ENCODE results near the gene TMED1.

TMED1 gene

GRCh38 chr19:10854350-10855089 lies 18.5 kb upstream of the TMED1 start:
- no peaks in the 10 kb centered on the region for H3K9me3 ChIP-seq (ENCODE audit: severe bottlenecking)
- H3K4me3 ChIP-seq (ENCODE audit: low read depth, low read length) = no peak overlapping the region
- TF ChIP-seq, protein P1, sequence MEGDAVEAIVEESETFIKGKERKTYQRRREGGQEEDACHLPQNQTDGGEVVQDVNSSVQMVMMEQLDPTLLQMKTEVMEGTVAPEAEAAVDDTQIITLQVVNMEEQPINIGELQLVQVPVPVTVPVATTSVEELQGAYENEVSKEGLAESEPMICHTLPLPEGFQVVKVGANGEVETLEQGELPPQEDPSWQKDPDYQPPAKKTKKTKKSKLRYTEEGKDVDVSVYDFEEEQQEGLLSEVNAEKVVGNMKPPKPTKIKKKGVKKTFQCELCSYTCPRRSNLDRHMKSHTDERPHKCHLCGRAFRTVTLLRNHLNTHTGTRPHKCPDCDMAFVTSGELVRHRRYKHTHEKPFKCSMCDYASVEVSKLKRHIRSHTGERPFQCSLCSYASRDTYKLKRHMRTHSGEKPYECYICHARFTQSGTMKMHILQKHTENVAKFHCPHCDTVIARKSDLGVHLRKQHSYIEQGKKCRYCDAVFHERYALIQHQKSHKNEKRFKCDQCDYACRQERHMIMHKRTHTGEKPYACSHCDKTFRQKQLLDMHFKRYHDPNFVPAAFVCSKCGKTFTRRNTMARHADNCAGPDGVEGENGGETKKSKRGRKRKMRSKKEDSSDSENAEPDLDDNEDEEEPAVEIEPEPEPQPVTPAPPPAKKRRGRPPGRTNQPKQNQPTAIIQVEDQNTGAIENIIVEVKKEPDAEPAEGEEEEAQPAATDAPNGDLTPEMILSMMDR (IDR thresholded peaks at IDR 0.05; ENCODE audit: low read depth, low read length) = no peak
- no peak overlapping the region for H3K27ac ChIP-seq
- no peaks in the 10 kb centered on the region for H3K27me3 ChIP-seq (ENCODE audit: insufficient read depth, low read depth, severe bottlenecking)
- no peak for DNase-seq
- H3K36me3 ChIP-seq = no peaks in the 10 kb centered on the region

DNA sequence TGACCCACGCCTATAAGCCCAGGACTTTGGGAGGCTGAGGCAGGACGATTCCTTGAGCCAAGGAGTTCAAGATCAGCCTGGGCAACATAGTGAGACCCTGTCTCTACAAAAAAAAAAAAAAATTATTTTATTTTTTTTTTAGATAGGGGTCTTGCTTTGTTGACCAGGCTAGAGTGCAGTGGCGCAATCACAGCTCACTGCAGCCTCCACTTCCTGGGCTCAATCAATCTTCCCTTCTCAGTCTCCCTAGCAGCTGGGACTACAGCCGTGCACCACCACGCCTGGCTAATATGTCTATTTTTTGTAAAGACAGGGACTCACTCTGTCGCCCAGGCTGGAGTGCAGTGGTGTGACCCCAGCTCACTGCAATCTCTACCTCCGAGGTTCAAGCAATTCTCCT lies 16.9 kb upstream of the TMED1 start:
- Histone ChIP-seq H3K27ac (no peak overlapping the region), H3K4me3 (ENCODE audit: low read depth, low read length) (no peak overlapping the region), H3K9me3 (ENCODE audit: severe bottlenecking) (no peaks in the 10 kb centered on the region), H3K27me3 (ENCODE audit: insufficient read depth, low read depth, severe bottlenecking) (no peaks in the 10 kb centered on the region), H3K36me3 (no peaks in the 10 kb centered on the region)
- no peak for DNase-seq
- TF ChIP-seq, protein P1 (IDR thresholded peaks at IDR 0.05; ENCODE audit: low read depth, low read length) = no peak

GRCh38 chr19:10852098-10852800 lies 16.2 kb upstream of the TMED1 start:
- Histone ChIP-seq H3K4me3 (ENCODE audit: low read depth, low read length) (no peak overlapping the region), H3K27ac (no peak overlapping the region), H3K27me3 (ENCODE audit: insufficient read depth, low read depth, severe bottlenecking) (no peaks in the 10 kb centered on the region), H3K9me3 (ENCODE audit: severe bottlenecking) (no peaks in the 10 kb centered on the region), H3K36me3 (no peaks in the 10 kb centered on the region)
- DNase-seq = no peak
- TF ChIP-seq, protein P1 (IDR thresholded peaks at IDR 0.05; ENCODE audit: low read depth, low read length) = no peak

DNA sequence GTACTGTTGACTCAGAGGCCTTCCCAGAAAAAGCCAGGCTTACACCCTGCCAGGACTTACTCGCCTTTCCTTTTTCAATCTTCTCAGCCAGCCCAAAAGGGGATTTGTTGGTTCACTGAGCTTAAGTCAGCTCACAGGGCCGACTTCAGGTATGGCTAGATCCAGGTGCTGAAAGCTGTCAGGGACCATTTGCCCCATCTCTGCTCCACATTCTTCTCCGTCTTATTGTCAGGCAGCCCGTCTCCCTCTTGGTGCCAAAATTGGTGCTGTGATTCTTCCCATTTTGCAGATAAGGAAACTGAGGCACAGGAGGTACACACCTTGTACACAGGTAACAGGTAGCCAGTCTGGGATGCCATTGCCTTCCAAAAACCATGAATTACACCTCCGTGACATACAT lies 14.6 kb upstream of the TMED1 start:
- H3K27me3 ChIP-seq (ENCODE audit: insufficient read depth, low read depth, severe bottlenecking) = no peaks in the 10 kb centered on the region
- no peak overlapping the region for H3K27ac ChIP-seq
- peaks cover 9% of the 10 kb centered on the region for H3K9me3 ChIP-seq (ENCODE audit: severe bottlenecking)
- no peak for DNase-seq
- H3K36me3 ChIP-seq = no peaks in the 10 kb centered on the region
- H3K4me3 ChIP-seq (ENCODE audit: low read depth, low read length) = no peak overlapping the region
- TF ChIP-seq, protein P1 (IDR thresholded peaks at IDR 0.05; ENCODE audit: low read depth, low read length) = no peak

- no peak for DNase-seq
Observed at GRCh38 chr19:10848230-10848856, 12.3 kb upstream of the TMED1 start, which contains the start of gene C19orf38. TSS of gene C19orf38 (plus strand) at chr19:10848415. CDS start at chr19:10848509, 94 bp downstream.

More at GRCh38 chr19:10848230-10848856, 12.3 kb upstream of the TMED1 start, which contains the start of gene C19orf38:
- no peak within 1 kb of the TSS for H3K4me3 ChIP-seq (ENCODE audit: low read depth, low read length)
- no peak within 1 kb of the TSS for H3K27ac ChIP-seq
- peaks cover 9% of the 10 kb centered on the region for H3K9me3 ChIP-seq (ENCODE audit: severe bottlenecking)
- TF ChIP-seq, protein P1 (IDR thresholded peaks at IDR 0.05; ENCODE audit: low read depth, low read length) = no peak
- no peaks in the 10 kb centered on the region for H3K36me3 ChIP-seq
- H3K27me3 ChIP-seq (ENCODE audit: insufficient read depth, low read depth, severe bottlenecking) = no peaks in the 10 kb centered on the region

Data from WERI-Rb-1 (cell line).